DMS114 treated with DMSO at 0.1 percent for 48 hours (cell line): ENCODE measurements around the gene XPO6.

ENCODE experiments used
- DNase-seq: peaks from one replicate; lab custom pipeline; 2025; ENCODE audit not compliant: unreplicated experiment; lab: John Stamatoyannopoulos, UW

XPO6 gene

DNA sequence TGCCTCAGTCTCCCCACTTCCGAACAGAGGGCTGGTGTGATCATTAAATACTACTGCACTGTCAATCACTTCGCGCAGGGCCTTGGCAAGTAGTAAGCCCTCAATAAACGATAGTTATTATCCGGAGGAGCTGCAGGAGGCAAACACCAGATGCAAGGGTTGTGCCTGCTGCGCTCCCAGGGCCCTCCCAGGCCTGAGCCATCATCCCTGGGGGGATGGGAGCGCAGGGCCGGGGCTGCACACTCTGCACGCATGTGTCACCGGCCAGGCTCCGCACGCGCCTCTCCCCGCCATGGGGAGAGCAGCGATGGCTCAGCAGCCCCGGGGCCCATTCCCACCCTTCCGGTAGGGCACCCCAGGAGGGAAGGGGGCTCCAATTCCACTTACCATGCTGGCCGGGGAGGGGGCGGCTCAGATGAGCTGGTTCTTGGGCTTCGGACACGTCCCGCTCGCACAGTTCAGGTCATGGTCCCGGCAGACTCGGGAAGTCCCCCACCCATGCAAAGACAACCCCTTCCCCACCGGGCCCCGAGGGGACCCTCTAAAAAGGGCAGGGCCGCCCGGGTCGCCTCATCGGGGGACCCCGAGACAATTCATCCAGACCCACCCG lies 681 bp downstream of the XPO6 start:
- no peak for DNase-seq

DNA sequence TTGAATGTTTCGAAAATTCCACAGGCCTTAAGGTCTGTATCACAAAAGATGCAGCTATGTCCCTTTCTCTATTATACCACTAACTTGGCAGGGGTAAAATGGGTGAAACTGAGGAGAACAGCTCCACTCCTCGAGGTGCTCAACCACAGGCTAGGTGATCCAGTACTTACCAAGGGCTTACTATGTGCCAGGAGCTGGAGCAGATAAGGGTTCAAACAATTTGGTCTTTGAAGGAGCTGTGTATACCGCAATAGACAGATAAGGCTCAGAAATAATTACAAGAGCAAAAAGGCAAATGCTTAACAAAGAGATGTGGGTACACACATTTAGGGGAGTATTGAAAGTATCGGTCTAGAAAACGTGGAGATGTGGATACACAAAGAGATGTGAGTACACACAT lies 1.5 kb downstream of the XPO6 start:
- DNase-seq, result no peak

DNA sequence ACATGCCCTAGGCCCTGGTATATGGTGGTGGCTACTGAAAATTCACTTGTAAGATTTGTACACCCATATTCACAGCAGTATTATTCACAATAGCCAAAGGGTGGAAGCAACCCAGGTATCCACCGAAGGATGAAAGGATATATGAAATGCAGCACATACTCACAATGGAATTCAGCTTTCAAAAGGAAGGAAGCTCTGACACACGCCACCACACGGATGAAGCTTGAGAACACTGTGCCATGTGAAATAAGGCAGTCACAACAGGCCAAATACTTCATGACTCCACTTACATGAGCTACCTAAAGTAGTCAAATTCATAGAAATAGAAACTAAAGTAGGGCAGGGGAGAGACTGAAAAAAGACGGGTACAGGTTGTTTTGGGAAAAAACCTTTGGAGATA lies 2.9 kb downstream of the XPO6 start:
- no peak for DNase-seq

DNA sequence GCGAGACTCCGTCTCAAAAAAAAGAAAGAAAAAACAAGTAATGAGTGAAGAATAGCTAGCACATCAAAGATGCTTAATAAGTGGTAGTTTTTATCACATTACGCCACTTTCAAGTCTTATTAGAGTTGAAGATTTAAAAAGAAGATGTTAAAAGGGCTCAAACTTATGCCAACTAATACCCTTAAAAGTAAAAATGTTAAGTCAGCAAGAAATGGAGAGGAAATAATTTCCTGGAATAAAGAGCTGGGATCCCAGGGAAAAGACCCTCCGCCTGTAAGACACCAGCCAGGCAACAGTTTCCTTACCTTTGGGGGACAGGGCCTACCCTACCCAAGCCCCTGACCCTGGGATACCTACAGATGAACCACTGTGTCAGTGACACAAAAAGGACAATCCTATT lies 3.6 kb downstream of the XPO6 start:
- DNase-seq, result no peak

DNA sequence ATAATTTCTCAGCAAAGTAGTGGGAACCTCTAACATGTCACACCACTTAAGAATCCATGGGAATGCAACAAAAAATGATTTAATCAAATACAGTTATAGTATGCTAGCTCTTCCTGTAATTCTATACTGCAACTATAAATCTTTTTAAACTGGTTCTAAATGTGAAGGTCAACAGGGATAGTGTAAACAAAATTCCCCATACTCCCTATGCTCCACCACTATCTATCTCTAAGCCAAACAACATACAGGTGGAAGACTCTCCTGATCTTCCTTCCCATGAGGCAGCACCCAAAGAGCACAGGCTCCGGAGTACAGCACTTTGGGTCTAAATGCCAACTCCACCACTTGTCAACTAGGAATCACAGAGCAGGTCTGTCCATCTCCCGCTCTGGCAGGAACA lies 4.4 kb downstream of the XPO6 start:
- DNase-seq, result no peak

DNA sequence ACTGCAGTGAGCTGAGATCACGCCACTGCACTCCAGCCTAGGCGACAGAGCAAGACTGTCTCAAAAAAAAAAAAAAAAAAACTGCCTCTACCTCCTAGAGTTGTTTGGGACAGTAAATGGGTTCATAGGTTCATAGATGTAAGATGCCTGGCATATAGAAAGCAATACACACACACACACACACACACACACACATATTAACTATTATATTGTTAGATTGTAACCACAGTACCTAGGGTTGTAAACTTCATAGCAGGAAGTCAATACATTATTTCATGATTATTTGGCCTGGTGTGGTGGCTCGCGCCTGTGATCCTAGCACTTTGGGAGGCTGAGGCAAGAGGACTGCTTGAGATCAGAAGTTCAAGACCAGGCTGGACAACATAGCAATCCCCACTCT lies 5.8 kb downstream of the XPO6 start:
- DNase-seq, result no peak

DNA sequence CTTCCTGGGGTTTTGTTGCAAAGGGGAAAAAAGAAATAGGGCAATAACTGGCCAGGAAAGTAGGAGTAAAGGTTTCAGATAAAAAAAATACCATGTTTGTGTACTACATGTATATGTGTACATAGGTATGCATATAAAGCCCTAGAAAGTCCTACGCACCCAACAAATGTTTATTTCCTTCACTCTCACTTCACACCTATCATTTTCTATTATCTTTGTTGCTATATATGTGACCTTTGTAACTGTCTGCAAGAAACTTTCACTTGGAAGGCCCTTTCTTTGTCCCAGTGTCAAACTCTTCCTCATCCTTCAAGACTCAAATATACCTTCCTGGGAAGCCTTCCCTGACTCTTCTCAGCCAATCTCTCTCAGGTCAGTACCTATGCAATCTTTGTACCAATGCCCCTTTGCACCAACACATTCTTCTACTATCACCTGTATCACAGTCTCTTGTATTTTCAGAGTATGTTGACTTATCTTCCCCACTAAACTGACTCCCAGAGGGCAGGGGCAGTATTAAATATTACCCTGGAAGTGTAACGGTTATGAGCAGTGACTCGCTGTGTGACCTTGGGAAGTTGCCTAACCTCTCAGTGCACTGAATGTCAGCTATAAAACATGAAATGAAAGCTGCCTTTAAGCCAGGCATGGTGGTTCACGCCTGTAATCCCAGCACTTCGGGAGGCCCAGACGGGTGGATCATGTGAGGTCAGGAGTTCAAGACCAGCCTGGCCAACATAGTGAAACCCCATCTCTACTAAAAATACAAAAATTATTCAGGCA lies 6.5 kb downstream of the XPO6 start:
- no peak for DNase-seq

DNA sequence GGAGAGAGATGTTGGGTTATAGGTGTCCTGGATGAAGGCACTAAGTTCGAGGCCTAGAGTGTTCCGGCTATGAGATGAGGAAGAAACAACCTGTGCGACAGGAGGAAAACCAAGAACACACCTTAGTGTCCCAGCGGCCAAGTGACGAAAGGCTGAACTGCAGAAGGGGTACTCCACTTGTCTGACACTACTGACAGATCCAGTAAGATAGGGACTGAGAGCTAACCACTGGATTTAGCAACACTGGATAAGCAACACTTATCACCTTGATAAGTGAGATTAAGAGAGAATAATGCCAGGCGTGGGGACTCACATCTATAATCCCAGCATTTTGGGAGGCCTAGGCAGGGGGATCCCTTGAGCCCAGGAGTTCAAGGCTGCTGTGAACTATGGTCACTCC lies 7.1 kb downstream of the XPO6 start:
- no peak for DNase-seq

DNA sequence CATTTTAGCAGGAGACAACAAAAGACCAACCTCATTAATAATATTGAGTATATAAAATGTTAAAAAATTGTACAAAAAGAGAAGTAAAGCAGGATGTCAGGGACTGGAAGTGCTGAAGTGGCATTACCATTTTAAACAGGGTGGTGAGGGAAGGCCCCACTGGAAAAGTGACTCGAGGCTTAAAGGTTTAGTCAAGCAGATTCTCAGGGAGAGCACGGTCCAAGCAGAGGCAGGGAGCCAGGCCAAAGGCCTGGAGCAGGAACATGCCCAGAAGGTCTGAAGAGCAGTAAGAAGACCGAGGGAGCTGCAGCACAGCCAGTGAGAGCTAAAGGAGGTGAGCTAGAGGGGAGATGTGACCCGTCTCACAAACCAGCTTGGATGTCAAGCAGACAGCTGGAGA lies 7.6 kb downstream of the XPO6 start:
- DNase-seq, result no peak

DNA sequence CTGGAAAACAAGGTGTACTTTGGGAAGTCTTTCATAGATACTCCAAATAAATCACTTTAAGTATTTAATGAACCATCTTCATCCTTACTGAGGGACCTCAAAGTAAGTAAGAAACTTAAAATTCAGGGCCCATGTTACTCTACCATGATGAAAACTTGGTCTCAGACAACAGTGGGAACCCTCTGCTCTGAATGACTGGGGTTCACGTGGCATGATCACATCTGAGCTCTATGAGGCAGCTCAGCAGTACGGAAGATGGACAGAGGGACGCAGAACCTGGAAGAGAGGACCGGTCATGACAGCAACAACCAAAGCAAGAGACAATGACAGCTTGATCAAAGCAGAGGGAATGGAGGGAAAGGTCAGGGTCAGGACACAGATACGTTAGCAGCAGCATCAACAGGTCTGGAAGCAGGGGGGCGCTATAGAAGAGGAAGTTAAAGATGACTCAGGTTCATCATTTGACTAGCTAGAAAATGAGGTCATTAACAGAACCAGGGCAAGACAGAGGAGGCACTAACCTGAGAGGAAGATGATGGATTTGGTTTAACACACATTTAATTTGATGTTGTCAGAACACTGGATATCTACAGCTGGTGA lies 9.5 kb downstream of the XPO6 start:
- DNase-seq, result no peak

DNA sequence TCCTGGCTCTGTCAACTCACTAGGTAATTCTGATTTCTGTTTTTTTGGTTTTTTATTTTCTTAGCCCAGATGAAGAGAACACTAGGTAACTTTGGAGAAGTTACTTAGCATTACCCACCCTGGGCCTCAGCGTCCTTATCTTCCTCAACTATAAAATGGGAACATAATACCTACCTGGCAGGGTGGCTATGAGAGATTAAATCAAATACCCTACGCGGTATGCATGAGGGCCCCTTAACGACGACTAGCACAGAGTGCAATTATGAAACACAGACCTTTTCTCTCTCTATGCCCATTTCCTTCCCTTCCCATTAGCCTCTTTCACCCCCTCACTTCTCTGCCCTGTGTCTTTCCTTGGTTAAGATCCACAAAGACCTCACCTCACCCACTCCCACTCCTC lies 11.1 kb downstream of the XPO6 start:
- DNase-seq, result no peak

DNA sequence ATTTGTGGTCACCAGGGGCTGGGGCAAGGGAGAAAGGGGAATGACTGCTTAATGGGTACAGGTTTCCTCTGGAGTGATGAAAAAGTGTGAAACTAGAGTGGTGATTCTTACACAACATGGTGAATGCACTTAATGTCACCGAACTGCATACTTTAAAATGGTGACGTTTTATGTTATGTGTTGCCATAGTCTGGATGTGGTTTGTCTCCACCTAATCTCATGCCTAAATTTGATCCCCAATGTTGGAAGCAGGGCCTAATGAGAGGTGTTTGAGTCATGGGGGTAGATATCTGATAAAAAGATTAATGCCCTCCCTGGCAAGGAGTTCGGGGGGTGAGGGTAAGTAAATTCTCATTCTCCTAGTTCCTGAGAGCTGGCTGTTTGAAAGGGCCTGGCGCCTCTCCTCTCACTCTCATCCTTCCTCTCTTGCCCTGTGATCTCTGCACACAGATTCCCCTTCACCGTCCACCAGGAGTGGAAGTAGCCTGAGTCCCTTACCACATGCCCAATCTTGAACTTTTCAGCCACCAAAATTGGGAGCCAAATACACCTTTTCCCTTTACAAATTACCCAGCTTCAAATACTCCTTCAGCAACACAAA lies 15.3 kb downstream of the XPO6 start:
- DNase-seq, result no peak

DNA sequence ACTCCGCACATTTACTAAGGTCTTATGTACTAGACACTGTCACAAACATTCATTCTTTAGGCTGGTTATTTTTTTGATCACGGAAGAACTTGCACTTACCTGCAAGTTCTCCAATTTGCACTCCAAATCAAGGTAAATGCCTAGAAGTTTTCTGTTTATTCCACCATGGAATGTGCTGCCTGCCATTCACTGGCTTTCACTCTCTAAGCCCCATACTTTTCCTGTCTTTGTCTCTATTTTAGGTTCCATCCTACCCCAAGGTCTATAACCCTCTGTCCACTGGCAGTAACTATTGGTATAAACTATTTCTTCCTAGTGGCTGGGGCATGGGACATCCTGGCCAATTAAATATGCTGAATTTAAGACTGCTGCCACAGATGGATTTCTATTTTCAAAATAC lies 15.9 kb downstream of the XPO6 start:
- DNase-seq, result no peak

DNA sequence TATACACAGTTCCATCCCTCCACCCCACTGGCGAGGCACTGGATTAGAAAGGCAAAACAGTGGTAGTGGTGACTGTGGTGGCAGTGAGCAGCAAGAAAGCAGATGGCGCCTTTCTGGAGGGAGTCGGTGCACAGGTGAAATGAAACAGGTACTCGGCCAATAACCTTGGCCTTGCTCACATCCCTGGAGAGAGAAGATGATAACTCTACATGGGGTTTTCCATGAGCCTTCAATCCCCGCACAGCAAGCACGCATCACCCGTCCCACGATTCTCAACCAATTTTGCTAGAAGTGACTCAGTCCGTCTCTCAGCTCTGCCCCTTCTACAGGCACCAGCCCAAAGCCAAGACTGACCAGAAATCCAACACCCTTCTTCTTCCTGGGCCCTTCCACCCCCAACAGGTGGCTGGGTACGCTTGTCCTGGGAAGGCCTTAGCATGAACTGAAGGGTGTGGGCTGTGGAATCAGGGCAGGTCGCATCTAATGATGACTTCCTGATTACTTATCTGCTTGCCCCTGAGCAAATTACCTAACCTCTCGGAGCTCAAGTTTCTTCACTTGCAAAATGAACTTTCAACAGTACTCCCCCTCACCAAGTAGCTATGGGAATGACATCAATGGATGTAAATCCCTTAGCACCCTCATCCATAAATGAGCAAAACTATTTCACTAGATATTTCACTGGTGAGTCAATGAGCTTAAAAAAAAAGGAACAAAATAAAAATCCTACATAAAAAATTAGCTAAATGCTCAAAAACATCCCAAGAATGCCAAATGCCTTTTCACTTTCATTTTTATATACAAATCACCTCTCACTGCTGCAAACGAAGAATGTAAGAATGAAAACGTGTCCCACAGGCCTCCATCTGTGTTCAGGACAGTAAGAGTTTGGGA lies 18.0 kb downstream of the XPO6 start:
- no peak for DNase-seq

DNA sequence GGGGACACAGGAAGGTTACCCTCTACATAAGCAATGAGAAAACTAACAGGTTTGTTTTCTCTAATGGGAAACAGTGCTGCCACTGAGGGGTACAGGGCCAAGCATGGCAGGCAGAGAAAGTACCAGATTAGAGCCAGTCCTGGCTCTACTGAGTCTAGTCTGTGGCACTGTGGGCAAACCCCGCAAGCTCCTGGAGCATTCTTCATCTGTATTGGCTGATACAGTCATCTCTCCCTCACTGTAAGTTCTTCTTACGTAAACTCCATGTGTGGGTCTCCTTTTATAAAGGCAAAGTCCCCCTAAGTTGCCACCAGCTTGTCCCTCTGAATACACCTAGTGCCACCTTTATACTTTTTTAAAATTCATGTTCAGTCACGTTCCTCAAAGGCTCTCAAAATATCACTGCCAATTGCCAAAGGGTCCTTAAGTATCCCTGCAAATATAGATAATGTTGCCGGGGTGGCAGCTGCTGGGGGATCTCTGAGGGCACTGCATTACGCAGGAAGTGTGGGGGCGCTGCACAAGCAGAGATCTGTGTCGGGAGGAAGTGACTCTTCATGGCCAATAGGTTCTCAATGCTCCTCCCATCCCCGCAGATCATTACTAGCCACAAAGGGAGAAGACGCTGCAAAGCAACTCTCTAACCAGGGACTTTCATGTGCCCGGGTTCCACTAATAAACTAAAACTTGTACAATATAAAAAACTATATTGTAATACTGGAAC lies 18.8 kb downstream of the XPO6 start:
- no peak for DNase-seq

DNA sequence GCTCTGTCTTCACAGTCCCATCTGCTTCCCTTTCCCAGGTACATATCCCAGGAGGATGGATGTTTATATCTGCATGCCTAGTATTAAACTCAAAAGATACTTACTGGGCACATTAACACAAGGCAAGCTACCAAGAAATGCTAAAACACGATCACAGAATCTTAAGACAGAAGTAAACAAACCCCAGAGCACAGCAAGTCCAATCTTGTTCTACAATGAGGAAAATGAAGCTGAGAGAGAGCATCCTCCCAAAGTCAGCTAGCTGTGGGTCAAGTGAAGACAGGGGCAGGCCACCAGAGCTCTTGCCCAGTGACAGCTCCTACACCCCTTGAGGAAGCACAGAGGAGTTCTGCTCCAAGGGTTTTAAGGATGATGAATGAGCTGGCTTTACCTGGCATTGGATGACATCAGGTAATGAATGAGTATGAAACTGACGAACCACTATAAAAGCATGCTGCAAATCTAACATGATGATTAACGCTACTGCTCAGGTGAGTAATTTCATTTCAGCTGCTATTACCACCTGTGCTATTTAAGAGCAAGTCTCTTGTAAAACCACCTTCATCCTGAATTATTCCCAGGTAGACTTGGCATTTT lies 20.3 kb downstream of the XPO6 start:
- no peak for DNase-seq

DNA sequence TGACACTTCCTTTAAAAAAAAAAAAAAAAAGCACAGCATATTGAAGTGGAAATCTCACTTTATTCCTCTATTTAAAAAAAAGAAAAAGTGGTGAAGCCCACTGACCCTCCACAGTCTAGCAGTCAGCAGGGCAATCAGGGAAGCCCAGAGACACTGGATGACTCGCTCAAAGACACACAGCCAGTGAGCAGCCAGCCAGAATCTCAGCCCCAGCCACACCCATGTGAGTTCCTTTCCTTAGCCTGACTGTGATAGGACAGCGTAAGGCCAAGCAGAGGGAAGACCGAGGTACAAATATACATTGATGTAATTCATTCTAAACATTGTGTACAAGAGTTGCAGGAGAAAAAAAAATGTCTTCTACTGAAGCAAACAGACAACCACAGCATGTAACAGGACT lies 22.5 kb downstream of the XPO6 start:
- DNase-seq, result no peak

DNA sequence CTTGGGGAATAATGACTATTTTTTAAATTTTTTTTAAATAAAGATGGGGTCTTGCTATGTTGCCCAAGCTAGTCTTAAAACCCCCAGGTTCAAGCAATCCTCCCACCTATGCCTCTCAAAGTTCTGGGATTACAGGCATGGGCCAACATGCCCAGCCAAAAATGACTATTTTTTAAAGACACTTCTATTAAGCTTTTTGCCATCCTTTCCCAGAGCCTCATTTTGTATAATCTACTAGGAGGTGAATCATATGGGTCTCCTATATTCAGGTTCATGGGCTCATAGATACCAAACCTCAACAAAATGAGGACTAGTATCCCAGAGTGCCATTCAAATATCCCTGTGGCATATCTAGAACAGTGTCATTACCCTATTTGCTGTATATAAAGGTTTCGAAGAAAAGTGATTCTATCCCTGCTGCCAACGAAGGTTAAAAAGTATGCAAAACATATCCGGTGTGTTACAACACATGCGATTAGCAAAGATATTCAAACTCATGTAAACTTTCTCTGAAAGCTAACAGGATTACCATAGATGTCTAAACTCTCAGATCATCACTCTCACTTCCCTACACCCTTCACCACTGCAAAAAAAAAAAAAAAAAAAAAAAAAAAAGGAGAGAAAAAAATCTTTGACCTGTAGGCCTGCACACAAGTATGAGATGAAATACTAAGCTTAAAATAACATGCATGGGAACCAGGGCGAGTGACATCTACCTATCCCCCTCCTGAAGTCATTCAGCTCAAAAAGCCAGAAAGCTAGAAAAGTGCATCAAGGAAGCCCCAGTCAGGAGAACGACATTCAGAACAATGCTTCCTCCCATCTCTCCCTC lies 23.5 kb downstream of the XPO6 start:
- no peak for DNase-seq

DNA sequence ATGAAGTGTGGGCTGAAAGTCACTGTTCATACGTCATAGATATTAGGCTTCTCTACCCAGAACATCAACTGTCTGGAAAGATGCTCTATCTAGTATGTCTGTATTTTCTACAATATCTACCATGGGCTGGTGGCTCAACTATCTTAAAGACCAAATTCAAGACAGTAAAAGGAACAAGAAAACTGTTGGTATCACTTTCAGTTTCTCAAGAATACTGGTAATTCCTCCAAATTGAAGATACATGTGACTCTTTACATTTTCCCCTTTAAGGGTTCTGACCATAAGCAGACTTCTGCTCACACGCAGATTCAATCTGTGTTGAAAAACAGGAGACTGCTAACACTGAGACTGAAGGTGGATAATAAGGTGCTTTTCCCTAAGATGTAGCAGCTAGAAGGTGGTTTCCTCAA lies 24.2 kb downstream of the XPO6 start:
- no peak for DNase-seq
